HCT116 (cell line): Measurements from ENCODE around the gene NPLOC4. TPM values are rescaled to one million over a fixed set of nuclear protein-coding genes. Genes with fewer than 3 reads are reported as not detected.
"Not testable (repeated sequence)": the region's sequence is repeated elsewhere in the genome, so short reads cannot be mapped to it uniquely, and the experiment has no call there.

ENCODE experiments used
- ATAC-seq: fragments of 200-7000 bp; cut with Tn5 transposase; 2 replicates; pipeline ENCODE4 v1.9.1; 2020; ENCODE audit warnings: mild to moderate bottlenecking, moderate library complexity
- BruUV-seq: library from RNA; stranded (reverse); fragments of 400-500 nt; replicated peaks from 2 replicates; lab custom pipeline; 2021; lab: Mats Ljungman, UMichigan
- CTCF ChIA-PET: fragments of 300-600 bp; sonication (Branson Sonifier 250); formaldehyde crosslinking; loops from one replicate; lab custom pipeline; 2021; ENCODE audit warnings: antibody characterized with exemption; lab: Charles Lee
- POLR2A ChIA-PET: fragments of 300-600, 350-600 bp; sonication (Branson Sonifier 250); formaldehyde crosslinking; loops from one replicate; lab custom pipeline; 2021; ENCODE audit warnings: antibody characterized with exemption; lab: Charles Lee
- RAD21 ChIA-PET, 2 experiments: fragments of 300-600 bp; sonication (Branson Sonifier 250); formaldehyde crosslinking; loops; one replicate each; lab custom pipeline; 2023; ENCODE audit warnings: low total read pairs in 2 of 2; ENCODE audit not compliant: uncharacterized antibody in 2 of 2, unreplicated experiment in 2 of 2, low non-redundant PET in 1 of 2; lab: Charles Lee
- DNase-seq: peaks from one replicate; pipeline ENCODE4 v3.0.0-alpha.2; 2010; ENCODE audit warnings: low read depth, low spot score
- H2AFZ ChIP-seq: fragments of 200-600 bp; shearing (Covaris generic), sonication (generic); 2 replicates; pipeline ENCODE4 v1.6.1; 2017; ENCODE audit warnings: low read depth, mixed run types, mixed read lengths, antibody characterized with exemption, low read length; ENCODE audit not compliant: poor library complexity, severe bottlenecking
- H3K27ac ChIP-seq: 2 replicates; pipeline ENCODE4 v1.5.1; 2012; ENCODE audit warnings: low read depth, low read length
- H3K27me3 ChIP-seq: fragments of 200-600 bp; sonication (generic); 2 replicates; pipeline ENCODE4 v1.6.1; 2016; ENCODE audit warnings: mixed run types, low read length, mixed read lengths; ENCODE audit not compliant: insufficient read depth
- H3K36me3 ChIP-seq, 2 experiments: fragments of 200-500 bp in 1 of 2; fragments of 200-600 bp in 1 of 2; sonication (Bioruptor generic) in 1 of 2; sonication (generic) in 1 of 2; 2 replicates each; pipeline versions ENCODE4 v1.5.1 to v1.6.1; 2014 to 2016; ENCODE audit warnings: low read length in 2 of 2, inconsistent platforms in 1 of 2, mixed read lengths in 1 of 2, mixed run types in 1 of 2; ENCODE audit not compliant: insufficient read depth in 2 of 2, control insufficient read depth in 1 of 2
- H3K4me1 ChIP-seq, 2 experiments: fragments of 200-600 bp in 1 of 2; sonication (generic) in 1 of 2; 2 replicates each; pipeline versions ENCODE4 v1.5.1 to v1.6.1; 2012 to 2017; ENCODE audit warnings: low read length in 2 of 2, inconsistent platforms in 1 of 2, mild to moderate bottlenecking in 1 of 2, mixed read lengths in 1 of 2, mixed run types in 1 of 2, moderate library complexity in 1 of 2; ENCODE audit not compliant: insufficient read depth in 2 of 2, control insufficient read depth in 1 of 2
- H3K4me2 ChIP-seq: fragments of 200-600 bp; sonication (generic); 2 replicates; pipeline ENCODE4 v1.6.1; 2017; ENCODE audit warnings: mixed run types, low read length, mixed read lengths
- H3K4me3 ChIP-seq, 2 experiments: fragments of 200-600 bp in 1 of 2; sonication (generic) in 1 of 2; replicated peaks in 1 of 2; 2 replicates each; pipeline ENCODE4 v1.5.1; 2011 to 2016; ENCODE audit warnings: low read length in 2 of 2, control low read depth in 1 of 2, low read depth in 1 of 2, mild to moderate bottlenecking in 1 of 2, mixed read lengths in 1 of 2, mixed run types in 1 of 2
- H3K79me2 ChIP-seq: fragments of 200-600 bp; sonication (generic); 2 replicates; pipeline ENCODE4 v1.6.1; 2017; ENCODE audit warnings: mild to moderate bottlenecking, mixed run types, low read length, moderate library complexity, mixed read lengths; ENCODE audit not compliant: insufficient read depth
- H3K9ac ChIP-seq: fragments of 200-600 bp; sonication (generic); 2 replicates; pipeline ENCODE4 v1.6.1; 2016; ENCODE audit warnings: low read length, mixed read lengths
- H3K9me2 ChIP-seq: fragments of 200-600 bp; sonication (generic), shearing (Covaris generic); 2 replicates; pipeline ENCODE4 v1.6.1; 2017; ENCODE audit warnings: mixed run types, mild to moderate bottlenecking, moderate library complexity; ENCODE audit not compliant: insufficient read depth
- H3K9me3 ChIP-seq, 2 experiments: fragments of 200-500 bp in 1 of 2; fragments of 200-600 bp in 1 of 2; sonication (Bioruptor generic) in 1 of 2; sonication (generic) in 1 of 2; 2 replicates each; pipeline ENCODE4 v1.6.1; 2014 to 2017; ENCODE audit warnings: low read length in 2 of 2, mixed read lengths in 2 of 2, inconsistent platforms in 1 of 2, low read depth in 1 of 2, mild to moderate bottlenecking in 1 of 2, mixed run types in 1 of 2, moderate library complexity in 1 of 2; ENCODE audit not compliant: control insufficient read depth in 1 of 2, insufficient read depth in 1 of 2
- H4K20me1 ChIP-seq: fragments of 200-600 bp; sonication (generic), shearing (Covaris generic); 2 replicates; pipeline ENCODE4 v1.6.1; 2017; ENCODE audit warnings: mixed run types, mild to moderate bottlenecking, moderate library complexity; ENCODE audit not compliant: insufficient read depth
- EZH2phosphoT487 ChIP-seq: fragments of 200-600 bp; IDR thresholded peaks from 2 replicates; pipeline ENCODE4 v1.6.1; 2018; ENCODE audit warnings: antibody characterized with exemption, borderline replicate concordance
- FOSL1 ChIP-seq: IDR thresholded peaks from 2 replicates; pipeline ENCODE4 v1.6.1; 2012; ENCODE audit warnings: low read depth
- JUND ChIP-seq: IDR thresholded peaks from 2 replicates; pipeline ENCODE4 v1.6.1; 2012
- YY1 ChIP-seq: IDR thresholded peaks from 2 replicates; pipeline ENCODE4 v1.6.1; 2011; ENCODE audit warnings: low read length, low read depth, moderate library complexity, mild to moderate bottlenecking; ENCODE audit not compliant: insufficient replicate concordance; ENCODE audit errors: extremely low read depth
- intact Hi-C: fragments of 100-400 bp; cut with micrococcal nuclease; formaldehyde crosslinking; loops from 2 replicates; pipeline ENCODE4 v1.10.0; 2022
- total RNA-seq: library from RNA; stranded (reverse); gene quantifications from one replicate; pipeline ENCODE4 v1.2.1, GENCODE V29; 2021; ENCODE audit not compliant: unreplicated experiment

NPLOC4 gene
- total RNA-seq, 1 experiment from 2014 or later, result 137 TPM

GRCh38 chr17:81621494-81622130 is 15.3 kb downstream of the NPLOC4 start:
- Histone ChIP-seq H3K4me2 (no peak overlapping the region), H3K27me3 (no peaks in the 10 kb centered on the region), H3K9me2 (no peaks in the 10 kb centered on the region), H3K4me3 (no peak overlapping the region), H3K36me3 (peaks cover 67 to 73% of the 10 kb centered on the region in 2 experiments), H3K9ac (no peak overlapping the region), H4K20me1 (peaks cover 14% of the 10 kb centered on the region; the same call in 1 of the 2 replicates), H3K79me2 (peaks cover 80% of the 10 kb centered on the region), H3K4me1 (no peaks in the 10 kb centered on the region), H2AFZ (no peak overlapping the region), H3K9me3 (no peaks in the 10 kb centered on the region), H3K27ac (no peak overlapping the region)
- CTCF ChIA-PET, result no interaction called here
- RAD21 ChIA-PET, result no interaction called here
- ATAC-seq, result no peak
- no peak for DNase-seq
- TSS peak; percentile 19 for BruUV-seq
- intact Hi-C loops, result no loop called here
- POLR2A ChIA-PET, result no interaction called here
- TF ChIP-seq FOSL1 (no peak), YY1 (no peak), EZH2phosphoT487 (no peak), JUND (no peak)

GRCh38 chr17:81618307-81618706 is 18.6 kb downstream of the NPLOC4 start:
- H2AFZ ChIP-seq, H3K27me3 ChIP-seq, POLR2A ChIA-PET, DNase-seq, H3K4me2 ChIP-seq, RAD21 ChIA-PET, H3K9me2 ChIP-seq, ATAC-seq, CTCF ChIA-PET, H3K27ac ChIP-seq, intact Hi-C loops, H3K9ac ChIP-seq, H3K9me3 ChIP-seq, BruUV-seq, H3K4me1 ChIP-seq, H3K4me3 ChIP-seq: not testable (repeated sequence)
- Histone ChIP-seq H4K20me1 (peaks cover 14% of the 10 kb centered on the region; the same call in 1 of the 2 replicates), H3K79me2 (peaks cover 85% of the 10 kb centered on the region), H3K36me3 (peaks cover 55 to 68% of the 10 kb centered on the region in 2 experiments)
